Esophagus muscularis mucosa (tissue), 4 donors: ENCODE results near the gene NFAM1. TPM values are rescaled to one million over a fixed set of nuclear protein-coding genes. Genes with fewer than 3 reads are reported as not detected.
A peak's percentile ranks its signal among the peaks of the same experiment; 100 is the strongest.

Experiments used
- DNase-seq: peaks from one replicate; pipeline ENCODE4 v3.0.0-alpha.2; 2017; ENCODE audit errors: extremely low spot score
- H3K27ac ChIP-seq, 4 donors: fragments of 200-600 bp; sonication (generic); replicated peaks in 1 of 4; 1 replicate in 3 of 4; 2 replicates in 1 of 4; pipeline ENCODE4 v1.5.1; 2016 to 2019; ENCODE audit warnings: mild to moderate bottlenecking in 1 of 4
- H3K27me3 ChIP-seq, 4 donors: fragments of 200-600 bp; sonication (generic); one replicate each; pipeline versions ENCODE4 v1.5.1 to v1.6.0; 2016 to 2019
- H3K36me3 ChIP-seq, 4 donors: fragments of 200-600 bp; sonication (generic); one replicate each; pipeline ENCODE4 v1.5.1; 2016 to 2019
- H3K4me1 ChIP-seq, 4 donors: fragments of 200-600 bp; sonication (generic); one replicate each; pipeline ENCODE4 v1.5.1; 2016 to 2019
- H3K4me3 ChIP-seq, 4 donors: fragments of 200-600 bp; sonication (generic); 1 replicate in 2 of 4; 2 replicates in 2 of 4; pipeline ENCODE4 v1.5.1; 2016 to 2019; ENCODE audit warnings: mild to moderate bottlenecking in 4 of 4, moderate library complexity in 1 of 4
- H3K9me3 ChIP-seq, 4 donors: fragments of 200-600 bp; sonication (generic); 1 replicate in 3 of 4; 2 replicates in 1 of 4; pipeline ENCODE4 v1.5.1; 2016 to 2019
- EP300 ChIP-seq: sonication (generic); formaldehyde crosslinking; IDR thresholded peaks from one replicate; pipeline ENCODE4 v1.6.1; 2017; ENCODE audit warnings: antibody characterized with exemption
- POLR2A ChIP-seq: fragments of 450-650 bp; IDR thresholded peaks from one replicate; pipeline ENCODE4 v1.6.1; 2017; ENCODE audit warnings: antibody characterized with exemption, moderate library complexity, mild to moderate bottlenecking, low read depth
- POLR2AphosphoS5 ChIP-seq, 2 donors: sonication (generic); formaldehyde crosslinking; IDR thresholded peaks; one replicate each; pipeline ENCODE4 v1.6.1; 2017; ENCODE audit warnings: antibody characterized with exemption in 2 of 2
- WGBS: methylation state at CpG from one replicate; pipeline ENCODE4 v1.1.5; 2018; 5-methylcytosine and 5-hydroxymethylcytosine counted together
- intact Hi-C: fragments of 100-400 bp; cut with DNase I; formaldehyde crosslinking; loops from one replicate; pipeline ENCODE4 v1.15.1; 2023
- total RNA-seq, 4 donors: library from RNA; depleted of rRNA; stranded (reverse); fragments of >200 nt; gene quantifications; one replicate each; pipeline versions ENCODE4 v1.1.0 to v1.2.1, GENCODE V29; 2016
- TF ChIP-seq, protein P1 (sequence below), 3 experiments: fragments of 200-600 bp in 2 of 3; fragments of 450-650 bp in 1 of 3; sonication (generic) in 2 of 3; IDR thresholded peaks; one replicate each; pipeline ENCODE4 v1.5.1; 2017 to 2019; ENCODE audit warnings: antibody characterized with exemption in 3 of 3, mild to moderate bottlenecking in 2 of 3, moderate library complexity in 1 of 3

The NFAM1 gene
- total RNA-seq, 4 donors from 2014 or later: 2.1 to 5.1 (median 2.9) TPM

DNA sequence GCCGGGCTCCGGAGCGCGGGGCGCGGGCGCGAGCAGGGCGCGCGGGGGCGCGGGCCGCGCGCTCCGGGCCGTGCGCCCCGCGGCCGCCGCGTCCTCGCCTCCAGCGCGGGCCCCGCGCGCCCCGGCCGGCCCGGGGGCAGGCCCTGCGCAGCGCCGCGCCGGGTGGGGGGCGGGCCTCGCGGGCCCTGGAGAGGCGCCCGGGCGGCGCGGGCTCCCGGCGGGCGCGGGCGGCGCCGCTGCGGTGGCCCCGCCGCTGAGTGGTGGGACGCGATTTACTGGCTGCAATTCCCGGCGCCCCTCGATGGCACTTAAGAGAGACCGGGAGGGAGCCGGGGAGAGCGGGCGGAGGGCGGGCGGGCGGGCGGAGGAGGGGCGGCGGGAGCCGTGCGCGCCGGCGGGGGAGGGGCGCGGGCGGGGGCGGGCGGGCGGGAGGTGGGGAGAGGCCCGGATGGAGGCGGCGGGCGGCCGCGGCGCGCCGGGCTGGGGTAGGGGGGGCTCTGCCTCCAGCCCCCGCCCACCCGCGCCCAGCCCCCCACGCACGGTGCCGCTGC is 88.6 kb downstream of the NFAM1 start:
- Histone ChIP-seq H3K4me1 (peaks cover 4 to 49% (median 42%) of the 10 kb centered on the region in 4 donors), H3K36me3 (no peaks in the 10 kb centered on the region), H3K27ac (peak overlapping the region; percentile 80 to 89 (median 83)), H3K4me3 (peak overlapping the region; percentile 54 to 68 (median 58)), H3K9me3 (no peaks in the 10 kb centered on the region), H3K27me3 (no peaks in the 10 kb centered on the region)
- WGBS: no CpG with 5 or more reads among the region's 97 CpGs
- TF ChIP-seq POLR2A: no peak
- no peak for TF ChIP-seq POLR2AphosphoS5 (IDR thresholded peaks at IDR 0.05)
- TF ChIP-seq, protein P1, sequence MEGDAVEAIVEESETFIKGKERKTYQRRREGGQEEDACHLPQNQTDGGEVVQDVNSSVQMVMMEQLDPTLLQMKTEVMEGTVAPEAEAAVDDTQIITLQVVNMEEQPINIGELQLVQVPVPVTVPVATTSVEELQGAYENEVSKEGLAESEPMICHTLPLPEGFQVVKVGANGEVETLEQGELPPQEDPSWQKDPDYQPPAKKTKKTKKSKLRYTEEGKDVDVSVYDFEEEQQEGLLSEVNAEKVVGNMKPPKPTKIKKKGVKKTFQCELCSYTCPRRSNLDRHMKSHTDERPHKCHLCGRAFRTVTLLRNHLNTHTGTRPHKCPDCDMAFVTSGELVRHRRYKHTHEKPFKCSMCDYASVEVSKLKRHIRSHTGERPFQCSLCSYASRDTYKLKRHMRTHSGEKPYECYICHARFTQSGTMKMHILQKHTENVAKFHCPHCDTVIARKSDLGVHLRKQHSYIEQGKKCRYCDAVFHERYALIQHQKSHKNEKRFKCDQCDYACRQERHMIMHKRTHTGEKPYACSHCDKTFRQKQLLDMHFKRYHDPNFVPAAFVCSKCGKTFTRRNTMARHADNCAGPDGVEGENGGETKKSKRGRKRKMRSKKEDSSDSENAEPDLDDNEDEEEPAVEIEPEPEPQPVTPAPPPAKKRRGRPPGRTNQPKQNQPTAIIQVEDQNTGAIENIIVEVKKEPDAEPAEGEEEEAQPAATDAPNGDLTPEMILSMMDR (IDR thresholded peaks at IDR 0.05): no peak
- no peak for TF ChIP-seq EP300
- intact Hi-C loops: loop anchor here (2.0 kb wide), 1 partner anchor 25 kb away; no protein-coding TSS in a partner anchor
- DNase-seq: no peak

DNA sequence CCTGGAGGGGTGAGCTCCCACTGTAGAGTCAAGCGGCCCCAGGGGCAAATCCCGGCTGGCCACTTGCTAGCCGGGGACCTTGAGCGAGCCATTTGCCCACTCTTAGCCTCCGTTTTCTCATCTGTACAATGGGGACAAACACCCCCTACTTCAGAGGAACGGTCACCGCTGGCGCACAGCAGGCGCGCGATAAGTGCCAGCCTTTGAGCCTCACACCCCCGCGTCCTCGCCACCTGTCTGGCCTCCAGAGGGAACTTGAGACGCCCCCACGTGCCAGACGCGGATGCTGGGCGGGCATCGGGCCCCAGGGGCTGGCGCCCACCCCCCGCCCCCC is 89.1 kb downstream of the NFAM1 start:
- Histone ChIP-seq H3K4me3 (peak overlapping the region; percentile 54 to 68 (median 58)), H3K27ac (peak overlapping the region; percentile 57 to 77 (median 70)), H3K27me3 (no peaks in the 10 kb centered on the region), H3K4me1 (peaks cover 4 to 49% (median 42%) of the 10 kb centered on the region in 4 donors), H3K9me3 (no peaks in the 10 kb centered on the region), H3K36me3 (no peaks in the 10 kb centered on the region)
- intact Hi-C loops: loop anchor here (2.0 kb wide), 1 partner anchor 26 kb away; no protein-coding TSS in a partner anchor
- DNase-seq: no peak
- TF ChIP-seq, protein P1 (IDR thresholded peaks at IDR 0.05): no peak
- TF ChIP-seq EP300: no peak
- no peak for TF ChIP-seq POLR2AphosphoS5 (IDR thresholded peaks at IDR 0.05)
- no peak for TF ChIP-seq POLR2A
- 41% methylated on average over 10 of the region's 22 CpGs for WGBS

DNA sequence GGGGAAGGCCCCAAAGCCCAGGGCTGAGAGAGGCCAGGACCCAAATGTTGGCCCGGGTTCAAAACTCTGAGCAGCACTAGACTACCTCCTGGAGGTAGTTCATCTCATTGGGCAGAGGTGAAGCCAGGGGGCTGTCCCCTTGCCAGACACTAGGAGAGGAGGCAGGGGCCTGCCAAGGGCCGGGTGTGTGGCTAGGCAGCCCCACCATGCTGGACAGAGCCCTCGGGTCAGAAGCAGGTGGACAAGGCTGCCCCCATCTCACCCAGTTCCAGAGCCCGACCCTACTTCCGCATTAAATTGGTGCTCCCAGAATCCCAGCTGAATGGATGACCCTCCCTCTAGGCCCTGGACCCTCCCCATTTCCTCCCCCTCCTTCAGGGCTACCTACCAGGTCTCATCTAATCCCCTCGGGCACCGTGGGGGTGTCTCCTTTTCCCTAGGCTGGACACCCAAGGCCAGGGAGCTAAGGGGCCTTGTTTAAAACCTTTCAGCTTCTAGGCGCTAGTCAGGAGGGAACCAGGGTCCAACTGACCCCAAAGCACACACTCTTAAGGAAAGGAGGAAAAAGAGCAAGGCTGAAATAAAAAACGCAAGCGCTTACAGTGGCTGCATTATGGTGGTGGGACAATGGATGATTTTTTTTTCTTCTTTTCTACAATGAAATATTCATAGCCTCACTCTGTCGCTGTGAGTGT is 89.6 kb downstream of the NFAM1 start:
- Histone ChIP-seq H3K4me1 (peaks cover 4 to 49% (median 42%) of the 10 kb centered on the region in 4 donors), H3K9me3 (no peaks in the 10 kb centered on the region), H3K27ac (peak overlapping the region in 3 of 4 donors; percentile 57 to 77 (median 72)), H3K36me3 (no peaks in the 10 kb centered on the region), H3K27me3 (no peaks in the 10 kb centered on the region), H3K4me3 (peak overlapping the region; percentile 54 to 68 (median 58))
- intact Hi-C loops: loop anchor here (2.0 kb wide), 1 partner anchor 26 kb away; no protein-coding TSS in a partner anchor
- TF ChIP-seq EP300 (no peak), POLR2AphosphoS5 (IDR thresholded peaks at IDR 0.05) (no peak), POLR2A (no peak)
- TF ChIP-seq, protein P1 (IDR thresholded peaks at IDR 0.05): no peak
- no peak for DNase-seq
- 79% methylated on average over 11 of the region's 11 CpGs for WGBS

DNA sequence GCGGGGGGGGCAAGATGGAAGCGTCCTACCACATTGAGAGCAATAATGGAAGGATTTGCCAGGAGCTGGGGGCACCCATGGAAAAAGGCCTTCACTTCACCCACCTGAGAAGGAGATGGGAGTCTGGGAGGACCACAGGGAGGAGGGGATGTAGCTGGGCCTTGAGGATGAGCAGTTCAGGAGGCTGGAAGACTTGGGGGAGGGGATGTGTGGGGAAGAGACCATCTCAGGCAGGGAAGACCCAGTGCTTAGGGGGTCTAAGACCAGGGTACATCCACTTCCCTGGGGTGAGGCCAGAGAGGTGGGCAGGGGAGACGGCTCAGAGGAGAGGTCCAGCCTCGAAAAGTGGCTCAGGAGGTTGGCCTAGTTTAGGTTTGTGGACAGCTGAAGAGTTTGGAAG is 90.4 kb downstream of the NFAM1 start:
- Histone ChIP-seq H3K9me3 (no peaks in the 10 kb centered on the region), H3K27me3 (no peaks in the 10 kb centered on the region), H3K4me3 (no peak overlapping the region), H3K27ac (peak overlapping the region in 1 of 4 donors; percentile 77), H3K4me1 (peaks cover 4 to 49% (median 42%) of the 10 kb centered on the region in 4 donors), H3K36me3 (no peaks in the 10 kb centered on the region)
- DNase-seq: no peak
- intact Hi-C loops: loop anchor here (2.0 kb wide), 1 partner anchor 27 kb away; no protein-coding TSS in a partner anchor
- WGBS: 98% methylated on average over 4 of the region's 4 CpGs
- TF ChIP-seq EP300: no peak

DNA sequence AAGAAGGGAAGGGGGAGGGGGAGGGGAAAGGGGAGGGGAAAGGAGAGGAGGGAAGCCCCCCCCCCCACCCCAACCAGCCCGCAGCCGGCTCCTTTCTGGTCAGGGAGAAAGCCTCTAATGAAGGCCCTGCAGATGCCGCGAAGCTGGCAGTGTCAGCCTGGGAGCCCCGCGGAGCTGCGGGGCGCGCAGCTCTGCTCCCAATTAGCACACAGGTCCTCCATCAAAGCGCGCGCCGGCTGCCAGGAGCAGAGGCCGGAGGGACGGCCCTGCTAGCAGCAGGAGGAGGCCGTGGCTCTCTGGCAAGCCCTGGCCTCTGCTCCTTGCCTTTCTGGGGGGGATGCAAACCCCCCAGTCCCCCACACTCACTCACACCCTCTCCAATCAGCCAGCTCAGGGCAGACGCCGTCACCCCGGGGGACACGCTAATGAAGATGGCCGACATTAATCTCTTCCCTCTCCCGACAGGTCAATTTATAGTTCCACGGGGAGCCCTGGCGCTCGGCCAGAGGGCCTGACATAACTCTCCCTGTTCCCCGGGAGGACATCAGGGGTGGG is 91.3 kb downstream of the NFAM1 start:
- Histone ChIP-seq H3K36me3 (no peaks in the 10 kb centered on the region), H3K4me3 (peak overlapping the region; percentile 33 to 45 (median 37)), H3K4me1 (peaks cover 4 to 54% (median 46%) of the 10 kb centered on the region in 4 donors), H3K9me3 (no peaks in the 10 kb centered on the region), H3K27ac (peak overlapping the region in 1 of 4 donors; percentile 39), H3K27me3 (no peaks in the 10 kb centered on the region)
- intact Hi-C loops: no loop called here
- TF ChIP-seq, protein P1 (IDR thresholded peaks at IDR 0.05): no peak
- TF ChIP-seq EP300 (no peak), POLR2A (no peak), POLR2AphosphoS5 (IDR thresholded peaks at IDR 0.05) (no peak)
- DNase-seq: no peak
- WGBS: 22% methylated on average over 20 of the region's 26 CpGs
